SK-N-SH (cell line): Measurements from ENCODE around the gene UNKL. TPM values are rescaled to one million over a fixed set of nuclear protein-coding genes. Genes with fewer than 3 reads are reported as not detected.

Experiments used
- CTCF ChIA-PET: fragments of 300-600, 350-600 bp; formaldehyde crosslinking; extraction: SDS; loops from one replicate; lab custom pipeline; 2021; lab: Yijun Ruan, JAX
- POLR2A ChIA-PET: fragments of 350-600 bp; sonication (Branson Sonifier 250); formaldehyde crosslinking; extraction: SDS; loops from one replicate; lab custom pipeline; 2020; ENCODE audit warnings: antibody characterized with exemption, inconsistent platforms; lab: Yijun Ruan, JAX
- DNase-seq: peaks from one replicate; pipeline ENCODE4 v3.0.0; 2012
- H2AFZ ChIP-seq: fragments of 200-600 bp; sonication (generic); 2 replicates; pipeline ENCODE4 v1.8.1; 2016; ENCODE audit warnings: antibody characterized with exemption, mild to moderate bottlenecking, low read depth
- H3F3A ChIP-seq: fragments of 200-600 bp; sonication (generic); replicated peaks from 2 replicates; pipeline ENCODE3; 2016; ENCODE audit warnings: antibody characterized with exemption, mild to moderate bottlenecking; ENCODE audit not compliant: insufficient read depth
- H3K27ac ChIP-seq, 2 experiments: fragments of 200-500 bp in 1 of 2; fragments of 200-600 bp in 1 of 2; sonication (Bioruptor generic) in 1 of 2; sonication (generic), shearing (Covaris generic) in 1 of 2; 2 replicates each; pipeline versions ENCODE4 v1.5.1 to v1.6.1; 2014 to 2016; ENCODE audit warnings: low read depth in 2 of 2, inconsistent platforms in 1 of 2, low read length in 1 of 2, mild to moderate bottlenecking in 1 of 2, mixed read lengths in 1 of 2
- H3K27me3 ChIP-seq: fragments of 200-600 bp; sonication (generic), shearing (Covaris generic); 2 replicates; pipeline ENCODE4 v1.6.1; 2016; ENCODE audit warnings: mixed run types; ENCODE audit not compliant: insufficient read depth
- H3K36me3 ChIP-seq, 2 experiments: fragments of 200-500 bp in 1 of 2; fragments of 200-600 bp in 1 of 2; sonication (Bioruptor generic) in 1 of 2; sonication (generic) in 1 of 2; replicated peaks in 1 of 2; 2 replicates each; pipeline versions ENCODE3 to v1.5.1; 2014 to 2016; ENCODE audit warnings: low read length in 1 of 2, mild to moderate bottlenecking in 1 of 2; ENCODE audit not compliant: insufficient read depth in 2 of 2, control insufficient read depth in 1 of 2
- H3K4me1 ChIP-seq, 2 experiments: fragments of 200-500 bp in 1 of 2; fragments of 200-600 bp in 1 of 2; sonication (Bioruptor generic) in 1 of 2; sonication (generic), shearing (Covaris generic) in 1 of 2; 2 replicates each; pipeline versions ENCODE4 v1.5.1 to v1.6.1; 2014 to 2016; ENCODE audit warnings: low read depth in 1 of 2, low read length in 1 of 2, mixed run types in 1 of 2; ENCODE audit not compliant: insufficient read depth in 2 of 2, control insufficient read depth in 1 of 2
- H3K4me2 ChIP-seq: fragments of 200-600 bp; sonication (generic), shearing (Covaris generic); 2 replicates; pipeline ENCODE4 v1.6.1; 2017; ENCODE audit warnings: mixed run types
- H3K4me3 ChIP-seq, 2 experiments: fragments of 200-500 bp in 1 of 2; fragments of 200-600 bp in 1 of 2; sonication (Bioruptor generic) in 1 of 2; sonication (generic), shearing (Covaris generic) in 1 of 2; 2 replicates each; pipeline versions ENCODE4 v1.5.1 to v1.8.1; 2014 to 2016; ENCODE audit warnings: low read depth in 2 of 2, inconsistent platforms in 1 of 2, low read length in 1 of 2, mild to moderate bottlenecking in 1 of 2, mixed read lengths in 1 of 2, moderate library complexity in 1 of 2
- H3K79me2 ChIP-seq: fragments of 200-600 bp; sonication (generic); 2 replicates; pipeline ENCODE4 v1.8.1; 2017; ENCODE audit warnings: mild to moderate bottlenecking; ENCODE audit not compliant: insufficient read depth
- H3K9ac ChIP-seq: fragments of 200-600 bp; sonication (generic); 2 replicates; pipeline ENCODE4 v1.6.1; 2017; ENCODE audit warnings: mixed run types
- H3K9me2 ChIP-seq: fragments of 200-600 bp; sonication (generic); 2 replicates; pipeline ENCODE4 v1.6.1; 2017; ENCODE audit warnings: mixed run types
- H3K9me3 ChIP-seq: fragments of 200-600 bp; sonication (generic); 2 replicates; pipeline ENCODE4 v1.6.1; 2017; ENCODE audit warnings: mixed run types, mild to moderate bottlenecking, moderate library complexity
- H4K20me1 ChIP-seq: fragments of 200-600 bp; sonication (generic); 2 replicates; pipeline ENCODE4 v1.6.1; 2017; ENCODE audit warnings: mild to moderate bottlenecking, mixed run types; ENCODE audit not compliant: insufficient read depth
- CTCF ChIP-seq: fragments of 200-600 bp; sonication (generic); IDR thresholded peaks from 2 replicates; pipeline ENCODE4 v1.6.1; 2017; ENCODE audit warnings: antibody characterized with exemption, mild to moderate bottlenecking, moderate library complexity
- EZH2phosphoT487 ChIP-seq: fragments of 200-600 bp; sonication (generic); IDR thresholded peaks from 2 replicates; pipeline ENCODE4 v1.6.1; 2017; ENCODE audit warnings: low read depth, mixed run types, mild to moderate bottlenecking, antibody characterized with exemption, moderate library complexity, borderline replicate concordance
- GABPA ChIP-seq: IDR thresholded peaks from 2 replicates; pipeline ENCODE4 v1.4.0; 2012; ENCODE audit warnings: low read depth, mild to moderate bottlenecking
- GATA2 ChIP-seq: sonication (generic); formaldehyde crosslinking; IDR thresholded peaks from 2 replicates; pipeline ENCODE4 v1.5.0; 2020; ENCODE audit warnings: mild to moderate bottlenecking, missing genetic modification reagents
- MXI1 ChIP-seq: IDR thresholded peaks from 2 replicates; pipeline ENCODE4 v1.6.1; 2012; ENCODE audit warnings: mild to moderate bottlenecking, low read depth, low read length, improper control_type of control experiment
- PBX3 ChIP-seq: IDR thresholded peaks from 2 replicates; pipeline ENCODE4; 2012
- POLR2AphosphoS5 ChIP-seq: IDR thresholded peaks from 2 replicates; pipeline ENCODE4 v1.6.1; 2012; ENCODE audit warnings: low read depth, low read length
- RAD21 ChIP-seq: IDR thresholded peaks from 2 replicates; pipeline ENCODE4 v1.6.1; 2012; ENCODE audit warnings: mild to moderate bottlenecking, low read length
- RCOR1 ChIP-seq: fragments of 150-350 bp; IDR thresholded peaks from 2 replicates; pipeline ENCODE4 v1.6.1; 2017; ENCODE audit warnings: antibody characterized with exemption, low read length
- REST ChIP-seq: IDR thresholded peaks from 2 replicates; pipeline ENCODE4 v1.6.1; 2012; ENCODE audit warnings: mild to moderate bottlenecking, low read depth, low read length, moderate library complexity
- TEAD4 ChIP-seq: IDR thresholded peaks from 2 replicates; pipeline ENCODE4 v1.4.0; 2012; ENCODE audit warnings: mild to moderate bottlenecking, borderline replicate concordance; ENCODE audit not compliant: insufficient read depth
- WGBS: methylation state at CpG from one replicate; pipeline ENCODE4 v1.1.6; 2017; ENCODE audit warnings: low lambda C conversion rate; 5-methylcytosine and 5-hydroxymethylcytosine counted together
- polyA plus RNA-seq, 3 experiments: library from polyadenylated mRNA; depleted of rRNA; stranded (reverse); fragments of >200 nt; gene quantifications; 2 replicates each; pipeline ENCODE4 v1.2.3, GENCODE V29; 2012

The UNKL gene
- polyA plus RNA-seq, 1 of the 3 experiments (the other 2 are of a cell fraction), result 16.4 TPM

- TF ChIP-seq CTCF (peak; percentile 74), GATA2 (no peak), GABPA (no peak), TEAD4 (no peak), POLR2AphosphoS5 (no peak), RCOR1 (0 out of 2 replicates have a peak, but pooled peaks have one; percentile 26), EZH2phosphoT487 (no peak), RAD21 (peak; percentile 46), PBX3 (no peak)
- TF ChIP-seq, all 33 proteins: peak for 5
Observed at GRCh38 chr16:1413684-1414531, 596 bp downstream of the UNKL start (continued).

GRCh38 chr16:1412847-1413246 is 1.7 kb downstream of the UNKL start:
- POLR2A ChIA-PET, result interaction anchor here (0.7 kb wide), 1 partner anchor 104 kb away, joined by 5 read pairs; no protein-coding TSS in a partner anchor
- Histone ChIP-seq H3K9ac (no peak overlapping the region), H3K36me3 (no peaks in the 10 kb centered on the region), H3K79me2 (peaks cover 55% of the 10 kb centered on the region), H2AFZ (no peak overlapping the region), H4K20me1 (peaks cover 1% of the 10 kb centered on the region; the same call in 1 of the 2 replicates), H3K9me3 (no peaks in the 10 kb centered on the region), H3K4me1 (peaks cover 0 to 4% of the 10 kb centered on the region in 2 experiments; a peak in 1 of 4 replicates), H3K27ac (no peak overlapping the region), H3F3A (peaks cover 24% of the 10 kb centered on the region), H3K9me2 (no peaks in the 10 kb centered on the region), H3K4me3 (no peak overlapping the region), H3K4me2 (no peak overlapping the region), H3K27me3 (no peaks in the 10 kb centered on the region)
- no peak for TF ChIP-seq GATA2
- no peak for TF ChIP-seq MXI1
- no peak for TF ChIP-seq REST
- no peak for TF ChIP-seq GABPA
- DNase-seq, result no peak
- CTCF ChIA-PET, result interaction anchor here (1.4 kb wide), 1 partner anchor 8 kb away, joined by 3 read pairs; no protein-coding TSS in a partner anchor
- 86% methylated on average over 2 of the region's 2 CpGs for WGBS
